ENCODE measurements around the gene CHGA. TPM values are rescaled to one million over a fixed set of nuclear protein-coding genes. Genes with fewer than 3 reads are reported as not detected.

The CHGA gene
- total RNA-seq, 2 donors from 2014 or later = not detected

DNA sequence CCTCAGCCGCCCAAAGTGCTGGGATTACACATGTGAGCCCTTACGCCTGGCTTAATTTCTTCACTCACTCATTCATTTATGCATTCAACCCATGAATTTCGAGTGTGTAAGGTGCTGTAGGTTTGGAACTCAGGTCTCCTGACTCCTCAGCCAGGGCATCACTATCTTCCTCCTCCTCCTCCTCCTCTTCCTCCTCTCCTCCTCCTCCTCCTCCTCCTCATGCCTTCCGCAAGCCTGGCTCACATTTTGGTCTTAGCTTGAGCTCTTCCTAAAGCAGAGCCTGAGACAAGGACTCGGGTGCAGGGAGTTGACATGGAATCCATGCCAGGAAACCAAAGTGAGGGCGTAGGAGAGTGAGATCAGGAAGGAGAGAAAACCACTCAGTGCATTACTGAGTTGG is 20.8 kb upstream of the CHGA start:
- DNase-seq (no peak), ATAC-seq (no peak)
- intact Hi-C loops (cut with DNase I) = no loop called here

DNA sequence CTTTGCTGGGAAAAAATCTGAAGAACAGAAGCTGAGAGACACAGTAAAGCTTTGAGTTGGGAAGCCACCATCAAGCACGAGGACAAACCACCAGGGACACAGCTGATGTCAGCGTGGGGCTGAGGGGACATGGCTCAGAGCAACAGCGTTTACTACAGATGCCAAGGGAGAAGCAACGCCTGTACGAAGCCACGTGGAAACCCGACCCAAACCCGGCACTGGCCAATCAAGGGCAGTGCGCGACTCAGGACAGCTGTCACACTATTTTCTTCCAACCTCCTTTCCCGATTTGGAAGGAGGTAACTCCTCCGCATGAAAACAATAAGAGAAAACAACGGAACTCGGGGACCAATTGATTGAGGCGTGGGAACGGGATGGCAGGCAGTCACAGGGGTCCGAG is 20.2 kb upstream of the CHGA start:
- DNase-seq (no peak), ATAC-seq (no peak)
- intact Hi-C loops (cut with DNase I) = no loop called here

DNA sequence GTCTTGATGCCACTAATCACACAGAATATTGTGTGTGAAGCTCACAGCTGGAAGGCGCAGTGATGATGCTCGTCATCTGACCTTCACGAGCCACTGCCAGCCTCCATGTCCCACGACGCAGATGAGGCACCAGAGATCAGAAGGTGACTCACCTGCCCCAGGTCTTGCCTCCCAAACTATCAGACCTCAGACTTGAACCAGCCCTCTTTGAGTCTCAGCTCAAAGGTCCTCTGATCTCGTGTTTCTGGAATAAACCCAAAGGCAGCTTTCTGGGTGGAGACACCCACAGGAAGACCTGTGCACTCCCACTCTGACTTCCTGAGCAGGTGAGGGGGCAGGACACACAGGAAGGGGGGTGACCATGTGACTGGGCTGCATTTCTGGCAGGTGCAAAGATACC is 19.6 kb upstream of the CHGA start:
- DNase-seq (no peak), ATAC-seq (no peak)
- intact Hi-C loops (cut with DNase I) = no loop called here

GRCh38 chr14:92905667-92906066 is 17.3 kb upstream of the CHGA start:
- no peak for ATAC-seq
- no peak for DNase-seq
- intact Hi-C loops (cut with DNase I) = no loop called here

DNA sequence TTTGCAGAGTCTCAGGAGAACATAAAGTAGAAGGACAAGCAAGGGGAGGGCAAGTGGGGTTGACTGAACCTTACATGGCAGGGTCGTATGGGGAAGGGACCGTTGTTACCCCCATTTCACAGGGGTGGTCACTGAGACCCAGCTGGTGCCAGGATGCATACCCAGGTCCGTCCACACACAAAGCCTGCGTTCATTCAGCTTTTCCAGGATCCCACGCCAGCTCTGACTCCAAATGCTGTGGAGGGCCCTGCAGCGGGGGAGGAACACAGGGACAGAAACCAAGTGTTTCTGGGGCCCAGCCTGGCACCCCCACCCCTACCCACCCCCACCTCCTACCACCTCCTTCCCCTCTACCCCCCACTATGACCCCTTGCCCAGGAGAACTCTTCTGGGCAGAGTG is 16.5 kb upstream of the CHGA start:
- no peak for DNase-seq
- ATAC-seq = no peak
- intact Hi-C loops (cut with DNase I) = no loop called here

DNA sequence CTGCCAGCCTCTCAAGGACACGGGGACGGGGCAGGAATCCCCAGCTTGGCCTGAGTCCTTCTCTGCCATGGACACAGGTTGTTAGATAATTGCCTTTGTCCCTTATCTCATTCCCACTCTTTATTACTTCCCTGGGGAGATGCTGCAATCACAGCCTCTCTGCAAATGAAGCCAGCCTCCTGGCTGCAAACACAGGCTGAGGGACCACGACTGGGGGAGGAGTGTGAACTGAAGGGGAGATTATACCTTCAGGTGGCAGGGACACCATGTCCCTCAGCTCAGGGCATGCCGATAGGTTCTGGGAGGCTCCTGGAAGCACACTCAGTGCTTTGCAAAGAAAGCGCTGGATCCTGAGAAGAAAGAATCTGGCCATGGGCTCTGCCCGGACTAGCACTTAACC is 16.1 kb upstream of the CHGA start:
- ATAC-seq (no peak), DNase-seq (no peak)
- intact Hi-C loops (cut with DNase I) = no loop called here

DNA sequence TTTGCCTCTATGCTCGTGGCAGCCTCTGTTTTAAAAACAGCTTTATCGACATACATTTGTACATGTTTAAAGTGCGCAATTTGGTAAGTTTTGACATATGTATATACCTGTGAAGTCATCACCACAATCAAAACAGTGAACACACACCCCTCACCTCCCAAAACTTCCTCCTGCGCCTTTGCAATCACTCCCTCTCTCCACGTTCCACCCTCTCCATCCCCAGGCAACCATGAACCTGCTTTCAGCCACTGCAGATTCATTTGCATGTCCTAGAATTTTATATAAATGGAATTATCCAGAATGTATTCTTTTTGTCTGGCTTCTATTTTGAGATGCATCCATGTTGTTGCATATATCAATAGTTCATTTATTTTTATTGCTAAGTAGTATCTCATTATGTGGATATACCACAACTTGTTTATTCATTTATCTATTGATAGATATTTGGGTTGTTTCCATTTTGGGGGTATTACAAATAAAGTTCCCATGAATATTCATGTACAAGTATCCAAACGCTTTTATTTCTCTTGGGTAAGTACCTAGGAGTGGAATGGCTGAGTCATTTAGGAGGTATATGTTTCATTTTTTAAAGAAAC is 15.5 kb upstream of the CHGA start:
- intact Hi-C loops (cut with DNase I) = no loop called here
- DNase-seq (no peak), ATAC-seq (no peak)

GRCh38 chr14:92914087-92914656 is 8.8 kb upstream of the CHGA start:
- intact Hi-C loops (cut with DNase I) = no loop called here
- ATAC-seq = peak; percentile 19 to 27
- no peak for DNase-seq

DNA sequence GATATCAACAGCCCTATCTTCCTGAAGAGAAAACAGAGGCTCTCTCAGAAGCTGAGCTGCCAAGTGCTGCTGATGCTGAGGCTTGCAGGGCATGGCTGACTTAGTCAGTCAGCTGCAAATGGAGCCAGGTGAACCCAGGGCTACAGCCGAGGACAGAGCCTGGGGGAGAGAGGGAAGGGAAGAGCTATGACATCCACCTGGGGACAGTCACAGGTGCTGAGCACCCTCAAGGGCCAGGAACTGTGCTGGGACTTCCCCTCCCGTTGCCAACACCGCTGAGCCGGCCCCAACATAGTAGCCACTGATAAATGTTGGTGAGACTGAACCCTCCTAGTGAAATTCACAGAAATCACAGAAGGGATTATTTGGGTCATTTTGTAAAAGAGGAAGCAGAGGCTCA is 6.7 kb upstream of the CHGA start:
- ATAC-seq (no peak), DNase-seq (no peak)
- intact Hi-C loops (cut with DNase I) = no loop called here

DNA sequence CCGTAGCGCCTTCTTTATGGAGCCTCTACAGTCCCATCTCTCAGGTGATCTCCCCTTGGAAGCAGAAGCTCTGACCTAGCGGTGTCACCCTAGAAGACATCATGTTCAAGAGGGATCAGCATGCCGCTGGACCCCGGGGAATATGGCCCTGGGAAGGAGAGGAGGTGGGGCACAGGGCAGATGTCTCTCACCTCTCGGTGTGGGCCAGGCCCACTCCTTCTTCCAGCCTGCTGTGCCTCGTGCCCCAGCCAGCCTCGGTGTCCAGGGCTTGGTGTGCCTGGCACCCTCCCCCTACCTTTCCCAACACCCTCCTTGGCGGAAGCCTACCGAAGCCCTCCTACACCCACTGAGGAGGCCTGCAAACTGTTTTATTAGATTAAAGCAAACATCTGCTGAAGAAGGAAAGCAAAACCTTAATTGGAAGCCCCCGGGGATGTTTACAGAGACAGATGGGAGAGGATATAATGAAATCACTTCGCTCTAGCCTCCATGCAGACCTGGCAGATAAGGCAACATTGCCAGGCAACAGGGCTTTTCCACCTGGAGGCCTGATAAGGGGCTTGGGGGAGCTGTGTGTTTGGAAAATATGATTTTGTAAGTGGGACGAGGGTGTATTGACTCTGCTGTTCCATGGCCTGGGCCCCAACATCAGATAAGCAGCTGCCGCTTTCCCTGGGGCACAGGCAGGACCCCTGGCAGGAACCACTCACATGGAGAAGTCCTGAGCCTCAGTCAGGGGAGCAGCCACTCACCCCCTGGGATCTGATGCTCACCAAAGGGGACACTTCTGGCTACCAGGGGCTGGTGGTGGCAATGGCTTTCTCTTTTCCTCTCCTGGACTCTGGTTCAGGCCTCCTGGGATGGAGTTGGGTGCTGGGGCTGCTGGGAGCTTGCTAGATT is 5.7 kb upstream of the CHGA start:
- no peak for DNase-seq
- intact Hi-C loops (cut with DNase I) = no loop called here
- ATAC-seq = no peak

DNA sequence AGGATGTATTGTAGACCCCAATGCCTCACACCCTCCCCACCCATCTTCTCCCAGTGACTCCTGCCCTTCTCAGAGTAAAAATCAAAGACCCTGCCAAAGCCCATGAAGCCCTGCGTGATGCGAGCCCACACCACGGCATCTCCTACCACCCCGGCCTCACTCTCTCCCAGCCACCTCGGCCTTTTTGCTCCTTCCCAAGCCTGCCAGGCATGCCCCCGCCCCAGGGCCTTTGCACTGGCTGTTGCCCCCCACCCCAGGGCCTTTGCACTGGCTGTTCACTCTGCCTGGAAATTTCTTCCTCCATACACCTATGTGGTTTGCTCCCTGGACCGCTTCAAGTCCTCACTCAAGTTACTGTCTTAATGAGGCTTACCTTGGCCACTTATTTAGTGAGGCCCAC is 5.0 kb upstream of the CHGA start:
- DNase-seq (no peak), ATAC-seq (no peak)
- intact Hi-C loops (cut with DNase I) = no loop called here

DNA sequence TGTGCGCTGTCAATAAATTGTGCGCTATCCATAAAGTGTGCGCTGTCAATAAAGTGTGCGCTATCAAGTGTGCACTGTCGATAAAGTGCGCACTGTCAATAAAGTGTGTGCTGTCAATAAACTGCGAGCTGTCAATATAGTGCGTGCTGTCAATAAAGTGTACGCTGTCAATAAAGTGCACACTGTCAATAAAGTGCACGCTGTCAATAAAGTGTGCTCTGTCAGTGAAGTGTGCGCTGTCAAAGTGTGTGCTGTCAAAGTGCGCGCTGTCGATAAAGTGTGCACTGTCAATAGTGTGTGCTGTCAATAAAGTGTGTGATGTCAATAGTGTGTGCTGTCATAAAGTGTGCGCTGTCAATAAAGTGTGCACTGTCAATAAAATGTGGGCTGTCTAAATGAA is 2.9 kb upstream of the CHGA start:
- ATAC-seq (no peak), DNase-seq (no peak)
- intact Hi-C loops (cut with DNase I) = no loop called here

GRCh38 chr14:92922155-92922735 is 705 bp upstream of the CHGA start:
- ATAC-seq = no peak
- DNase-seq = no peak
- intact Hi-C loops (cut with DNase I) = no loop called here

GRCh38 chr14:92923744-92924103 is 774 bp downstream of the CHGA start:
- DNase-seq (no peak), ATAC-seq (no peak)
- intact Hi-C loops (cut with DNase I) = no loop called here

DNA sequence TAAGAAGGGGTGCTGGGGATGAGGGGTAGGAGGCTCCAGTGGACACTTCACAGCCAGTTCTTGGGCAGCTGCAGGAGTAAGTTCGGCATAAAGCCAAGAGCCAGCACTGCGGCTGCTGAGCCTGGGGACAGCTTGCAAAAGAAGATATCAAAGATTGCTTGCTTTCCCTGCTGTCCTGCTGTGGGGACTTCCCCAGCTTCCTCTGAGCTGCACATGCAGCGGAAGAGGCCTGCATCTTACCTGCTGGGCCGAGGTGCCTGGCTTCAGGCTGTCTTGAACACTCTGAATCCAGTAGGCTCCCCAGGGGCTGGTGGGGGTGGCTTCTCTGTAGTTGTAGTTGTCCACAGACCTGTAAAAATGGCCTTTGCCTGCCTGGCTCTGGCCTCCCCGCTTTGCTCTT is 1.3 kb downstream of the CHGA start:
- intact Hi-C loops (cut with DNase I) = no loop called here
- ATAC-seq (no peak), DNase-seq (no peak)

DNA sequence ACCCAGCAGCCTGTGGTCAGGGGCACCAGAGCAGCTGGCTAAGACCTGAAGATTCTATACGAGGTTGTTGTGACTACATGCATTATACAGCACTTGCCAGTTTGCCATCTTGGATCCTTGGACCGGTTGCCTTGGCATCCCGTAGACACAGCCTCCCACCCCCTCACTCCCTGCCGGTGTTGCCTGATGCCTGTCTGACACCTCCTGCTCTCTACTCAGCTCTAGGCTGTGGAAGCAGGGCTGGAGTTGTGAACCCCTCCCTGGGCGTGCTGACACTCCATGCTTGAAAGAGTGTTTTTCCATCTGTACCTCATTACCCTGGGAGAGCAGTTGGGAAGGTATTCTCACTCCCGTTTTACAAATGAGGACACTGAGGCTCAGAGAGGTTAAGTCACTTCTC is 2.5 kb downstream of the CHGA start:
- no peak for DNase-seq
- intact Hi-C loops (cut with DNase I) = no loop called here
- no peak for ATAC-seq

DNA sequence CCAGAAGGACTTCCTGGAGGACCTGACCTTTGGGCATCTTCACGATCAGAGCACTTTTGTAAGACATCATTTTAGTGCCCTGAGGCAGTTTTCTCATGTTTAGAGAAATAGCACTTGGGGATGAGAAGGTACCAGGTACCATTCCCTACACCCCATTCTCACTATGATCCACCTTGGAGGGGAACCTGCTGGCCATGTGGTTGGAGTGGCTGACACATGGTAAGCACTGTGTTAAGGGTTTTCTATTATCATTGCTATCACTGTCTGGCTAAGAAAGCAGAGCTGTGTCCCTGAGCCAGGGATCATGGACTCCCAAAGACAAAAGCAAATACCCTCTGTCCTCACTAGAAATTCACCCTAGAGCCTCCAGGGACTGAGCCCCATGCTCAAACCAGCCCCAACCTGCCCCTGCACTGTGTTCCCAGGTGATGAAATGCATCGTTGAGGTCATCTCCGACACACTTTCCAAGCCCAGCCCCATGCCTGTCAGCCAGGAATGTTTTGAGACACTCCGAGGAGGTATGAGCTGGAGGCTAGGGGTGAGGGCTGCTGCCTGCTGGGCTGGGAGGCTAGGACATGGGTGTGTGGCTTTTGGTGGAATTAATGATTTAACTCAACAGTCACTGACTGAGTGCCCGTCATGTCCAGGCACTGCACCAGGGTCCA is 3.4 kb downstream of the CHGA start:
- ATAC-seq (no peak), DNase-seq (no peak)
- intact Hi-C loops (cut with DNase I) = no loop called here

GRCh38 chr14:92926931-92927330 is 4.0 kb downstream of the CHGA start:
- intact Hi-C loops (cut with DNase I) = no loop called here
- ATAC-seq (no peak), DNase-seq (no peak)

DNA sequence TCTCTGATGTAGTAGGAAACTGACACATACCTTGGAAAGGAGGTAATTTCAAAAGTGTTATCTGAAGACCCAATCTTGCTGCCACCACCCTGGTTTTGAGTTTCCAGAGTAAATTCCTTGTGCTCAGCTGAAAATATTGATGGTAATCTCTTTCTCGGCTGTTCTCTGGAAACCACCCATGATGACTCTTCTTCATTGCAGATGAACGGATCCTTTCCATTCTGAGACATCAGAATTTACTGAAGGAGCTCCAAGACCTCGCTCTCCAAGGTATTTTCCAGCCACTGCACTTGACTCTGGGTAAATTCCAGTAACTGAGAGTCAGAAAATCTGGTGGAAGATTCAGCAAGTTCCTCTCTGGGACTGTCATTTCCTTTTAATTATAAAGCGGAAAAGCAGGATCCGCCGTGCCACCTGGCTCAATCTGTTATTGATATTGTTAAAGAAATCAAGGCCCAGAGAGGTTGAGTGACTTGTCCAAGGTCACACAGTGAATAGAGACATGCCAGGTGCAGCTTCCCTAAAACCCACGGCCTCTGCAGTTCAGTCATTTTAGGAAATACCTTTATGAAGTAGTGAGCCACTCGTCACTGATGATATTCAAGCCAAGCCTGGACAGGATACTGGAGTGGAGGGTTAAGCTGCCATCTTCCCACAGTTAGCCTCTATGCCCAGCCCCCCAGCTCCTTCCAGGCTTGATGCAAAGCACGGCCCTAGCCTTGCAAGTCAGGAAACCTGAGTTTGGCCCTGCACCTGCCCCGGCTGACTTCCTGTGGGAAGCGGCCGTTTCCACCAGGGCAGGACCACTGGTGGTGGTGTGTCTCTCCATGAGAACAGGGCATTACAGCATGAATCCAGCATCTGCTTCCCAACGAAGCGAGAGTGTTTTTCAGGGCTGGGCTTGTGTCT is 4.7 kb downstream of the CHGA start:
- intact Hi-C loops (cut with DNase I) = no loop called here
- ATAC-seq (no peak), DNase-seq (no peak)

All from left cardiac atrium (tissue), 4 donors.